Left cardiac atrium (tissue), 4 donors: ENCODE measurements around the gene SH2D3C. TPM values are rescaled to one million over a fixed set of nuclear protein-coding genes. Genes with fewer than 3 reads are reported as not detected.
"Not testable (repeated sequence)": the region's sequence is repeated elsewhere in the genome, so short reads cannot be mapped to it uniquely, and the experiment has no call there.

Experiments used
- ATAC-seq, 2 donors: fragments of 200-7000 bp; cut with Tn5 transposase; one replicate each; pipeline ENCODE4 v1.9.1; 2020; ENCODE audit warnings: mild to moderate bottlenecking in 2 of 2, moderate library complexity in 2 of 2
- DNase-seq: peaks from one replicate; pipeline ENCODE4 v3.0.0-alpha.2; 2020
- intact Hi-C, 2 donors: fragments of 100-400 bp; cut with DNase I; formaldehyde crosslinking; loops; one replicate each; pipeline versions ENCODE4 v1.14.1 to v1.15.1; 2022 to 2023
- total RNA-seq, 2 donors: library from RNA; stranded (reverse); fragmentation: NEBNext Ultra II Directional; extraction: Animal tissue kit (Norgen Biotek cat#: 25700); gene quantifications; one replicate each; pipeline ENCODE4 v1.2.1, GENCODE V29; 2021
- donor health status: DM: no; HTN: yes; CAD: no.
- donor health status: DM: no; HTN: yes; CAD: no; lungs with severe emphysema.
- donor health status: DM: yes; HTN: yes; CAD: no.
- donor health status: Dilated cardiomyopathy.

The SH2D3C gene
- total RNA-seq, 2 donors from 2014 or later: 18.4 to 21.5 TPM

DNA sequence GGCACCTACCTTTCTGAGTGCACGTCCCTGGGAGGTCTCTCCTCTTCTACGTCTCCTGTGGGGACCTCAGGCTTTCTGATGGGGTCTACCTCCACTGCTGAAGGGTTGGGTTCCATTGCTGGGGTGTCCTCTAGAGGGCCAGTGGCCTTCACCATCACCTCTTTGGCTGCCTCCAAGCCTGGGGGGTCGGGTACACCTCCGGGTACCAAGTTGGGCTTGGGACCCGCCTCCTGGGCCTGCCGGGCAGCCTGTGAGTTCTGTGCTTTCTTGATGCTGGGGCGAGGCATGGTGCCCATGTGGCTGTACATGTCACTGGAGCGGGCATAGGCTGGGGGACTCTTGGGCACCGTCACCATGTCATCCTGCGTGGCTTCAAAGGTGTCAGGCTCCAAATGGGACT is 4.5 kb downstream of the SH2D3C start:
- intact Hi-C loops: no loop called here
- ATAC-seq (no peak), DNase-seq (no peak)

DNA sequence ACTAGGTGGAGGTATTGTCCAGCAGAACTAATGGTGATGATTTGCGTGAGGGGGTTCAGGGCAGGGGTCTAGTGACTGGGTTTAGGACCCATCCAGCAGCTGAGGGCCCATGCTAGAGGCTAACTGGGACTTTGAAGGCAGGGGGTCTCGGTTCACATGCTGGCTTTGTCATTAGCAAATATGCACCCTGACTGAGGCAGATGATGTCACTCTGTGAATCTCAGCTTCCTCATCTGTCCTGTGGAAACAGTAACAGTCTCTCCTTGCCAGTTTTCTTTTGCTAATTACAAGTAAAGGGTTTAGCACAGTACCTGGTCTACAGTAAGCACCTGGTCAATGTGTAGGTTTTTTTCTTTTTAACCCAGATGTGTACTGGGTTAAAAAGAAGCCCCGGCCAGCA is 5.2 kb downstream of the SH2D3C start:
- DNase-seq: no peak
- ATAC-seq: no peak
- intact Hi-C loops: no loop called here

DNA sequence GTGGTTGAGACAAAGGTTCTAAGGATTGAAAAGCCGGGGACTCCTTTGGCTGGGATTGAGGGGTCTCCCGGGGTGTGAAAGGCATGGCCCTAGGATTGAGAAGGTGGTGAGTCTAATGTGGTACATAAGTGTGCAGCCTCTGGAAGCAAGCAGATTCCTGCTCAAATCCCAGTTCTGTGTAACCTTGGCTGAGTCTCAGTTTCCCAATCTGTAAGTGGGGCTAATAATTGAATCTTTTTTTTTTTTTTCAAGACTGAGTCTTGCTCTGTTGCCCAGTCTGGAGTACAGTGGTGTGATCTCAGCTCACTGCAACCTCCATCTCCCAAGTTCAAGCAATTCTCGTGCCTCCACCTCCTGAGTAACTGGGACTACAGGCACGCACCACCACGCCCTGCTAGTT is 5.9 kb downstream of the SH2D3C start:
- DNase-seq (no peak), ATAC-seq (no peak)
- intact Hi-C loops: no loop called here

DNA sequence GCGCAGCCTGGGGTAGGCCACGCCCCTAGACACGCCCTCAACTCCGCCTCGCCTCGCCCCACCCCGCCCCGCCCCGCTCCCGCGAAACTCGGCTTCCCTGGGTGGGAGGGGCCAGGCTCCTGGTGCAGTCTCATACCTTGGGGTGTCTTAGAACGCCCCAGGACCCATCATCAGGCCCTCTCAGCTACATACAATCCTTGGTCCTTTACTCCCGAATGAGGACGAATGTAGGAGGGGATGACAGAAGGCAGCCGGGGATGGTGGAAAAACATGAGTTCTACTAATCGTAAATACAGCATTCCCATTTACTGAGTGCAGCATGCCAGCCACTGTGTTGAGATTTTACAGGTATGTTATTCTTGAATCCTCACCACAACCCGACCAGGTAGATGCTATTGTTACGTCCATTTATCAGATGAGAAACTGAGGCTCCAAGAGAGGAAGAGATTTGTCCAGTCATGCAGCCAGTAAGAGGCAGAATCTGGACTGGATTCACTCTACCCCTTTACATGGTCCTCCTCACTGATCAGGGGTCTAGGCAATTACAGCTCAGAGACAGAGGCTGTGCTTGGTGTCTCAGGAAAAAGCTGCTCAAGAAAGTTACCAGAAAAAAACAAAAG is 6.8 kb downstream of the SH2D3C start:
- intact Hi-C loops: no loop called here
- DNase-seq (no peak), ATAC-seq (no peak)

DNA sequence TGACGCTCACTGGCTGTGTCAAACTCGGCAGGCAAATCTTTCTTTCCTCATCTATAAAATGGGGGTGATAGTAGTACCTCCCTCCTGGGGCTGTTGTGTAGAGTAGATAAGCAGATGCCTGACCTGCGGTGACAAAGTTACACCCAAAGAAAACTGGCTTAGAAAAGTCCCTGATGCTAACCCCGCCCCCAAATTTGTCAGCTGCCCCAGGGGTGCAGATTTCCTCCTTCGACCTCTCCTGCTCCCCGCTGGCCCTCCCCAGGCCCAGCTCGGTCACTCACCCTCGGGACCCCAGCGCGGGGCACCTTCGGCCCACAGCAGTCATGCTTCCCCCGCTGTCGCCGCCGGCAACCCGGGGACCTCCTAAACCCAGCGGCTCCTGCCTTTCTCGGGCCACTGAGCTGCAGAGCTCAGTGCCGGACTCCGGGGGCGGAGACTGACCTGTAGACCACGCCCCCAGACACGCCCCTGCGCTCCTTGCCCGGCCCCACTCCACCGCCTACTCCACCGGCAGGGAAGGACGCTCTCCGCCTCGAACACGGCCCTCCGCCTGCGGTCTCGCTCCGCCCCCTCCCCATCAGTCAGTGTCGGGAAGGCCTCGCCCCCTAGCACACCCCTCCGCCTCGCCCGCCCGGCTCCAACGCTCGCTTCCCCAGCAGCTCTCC is 7.4 kb downstream of the SH2D3C start:
- DNase-seq (peak; percentile 99), ATAC-seq (peak; percentile 98)
- intact Hi-C loops: no loop called here

DNA sequence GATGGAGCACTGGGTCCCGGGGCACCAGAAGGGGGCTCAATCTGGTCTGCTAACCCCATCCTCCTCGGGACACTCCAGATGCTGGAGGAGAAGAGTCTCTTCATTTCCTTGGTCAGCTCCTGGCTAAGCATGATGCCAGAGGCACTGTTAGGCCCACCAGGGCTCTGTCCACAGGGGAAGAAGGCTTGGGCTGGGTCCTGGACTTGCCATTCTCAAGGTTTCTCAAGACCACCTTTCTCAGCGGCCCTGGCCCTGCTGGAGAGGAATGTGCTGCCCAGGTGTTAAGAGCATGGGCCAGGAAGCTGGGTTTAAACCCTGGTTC is 7.9 kb downstream of the SH2D3C start:
- DNase-seq: no peak

DNA sequence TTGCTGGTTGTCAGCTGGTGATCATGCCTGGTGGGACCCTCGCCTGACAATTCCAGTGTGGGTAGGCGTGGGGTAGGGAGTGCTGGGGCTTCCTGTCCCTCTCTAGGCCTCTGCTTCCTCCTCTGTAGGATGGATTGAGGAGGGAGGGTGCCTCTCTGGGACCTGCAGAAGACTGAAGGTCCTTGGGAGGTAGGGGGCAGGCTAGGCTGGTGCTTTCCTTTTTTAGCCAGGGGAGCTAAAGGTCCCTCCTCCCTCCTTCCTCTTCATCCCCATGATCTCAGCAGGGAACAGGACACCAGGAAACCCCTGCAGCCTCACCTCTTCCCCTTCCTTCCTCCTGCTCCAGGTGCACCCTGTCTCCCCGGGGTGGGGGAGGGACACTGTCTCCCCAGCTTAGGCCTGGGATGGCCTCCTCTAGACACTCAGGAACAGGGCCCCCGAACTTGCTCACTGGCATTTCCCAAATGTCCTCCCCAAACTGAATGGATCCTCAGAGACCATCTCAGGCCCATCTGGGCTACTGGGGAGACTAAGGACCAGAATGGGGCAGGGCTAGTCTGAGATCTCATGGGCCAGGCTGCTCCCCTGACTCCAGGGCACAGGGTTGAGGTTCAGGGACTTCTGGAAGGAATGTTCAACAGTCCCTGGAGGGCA is 8.4 kb downstream of the SH2D3C start:
- intact Hi-C loops: no loop called here
- ATAC-seq (no peak), DNase-seq (no peak)

More for the DNA sequence above, 7.9 kb downstream of the SH2D3C start:
- ATAC-seq: no peak
- intact Hi-C loops: no loop called here

DNA sequence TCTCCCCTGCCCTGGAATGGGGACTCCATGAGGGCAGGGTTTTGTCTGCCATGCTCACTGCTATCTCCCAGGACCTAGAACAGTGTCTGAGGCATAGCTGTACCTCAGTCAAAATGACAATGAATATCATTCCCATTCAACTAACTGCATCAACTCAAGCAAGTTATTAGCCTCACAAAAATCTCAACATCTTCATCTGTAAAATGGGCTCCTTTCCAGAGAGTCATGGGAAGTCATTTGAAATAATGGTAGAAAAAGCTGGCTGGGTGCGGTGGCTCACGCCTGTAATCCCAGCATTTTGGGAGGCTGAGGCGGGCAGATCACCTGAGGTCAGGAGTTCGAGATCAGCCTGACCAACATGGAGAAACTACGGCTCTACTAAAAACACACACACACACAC is 9.4 kb downstream of the SH2D3C start:
- intact Hi-C loops: no loop called here
- DNase-seq (no peak), ATAC-seq (no peak)

DNA sequence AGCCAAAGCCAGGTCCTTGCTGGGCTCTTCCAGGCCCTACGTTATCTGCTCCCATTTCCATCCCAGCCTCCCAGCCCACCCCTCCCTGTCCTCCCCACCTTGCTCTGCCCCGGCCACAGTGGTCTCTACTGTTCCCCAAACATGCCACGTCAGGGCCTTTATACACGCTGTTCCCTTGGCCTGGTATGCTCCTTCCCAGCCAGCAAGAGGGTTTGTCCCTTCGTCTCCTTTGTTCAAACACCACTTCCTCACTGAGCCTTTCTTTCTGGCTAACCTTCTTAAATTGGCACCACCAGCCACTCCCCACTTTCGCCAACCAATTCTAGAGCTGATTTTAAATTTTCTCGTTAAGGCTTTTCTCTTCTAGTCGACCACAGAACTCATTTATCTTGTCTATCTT is 9.8 kb downstream of the SH2D3C start:
- no peak for ATAC-seq
- no peak for DNase-seq
- intact Hi-C loops: no loop called here

DNA sequence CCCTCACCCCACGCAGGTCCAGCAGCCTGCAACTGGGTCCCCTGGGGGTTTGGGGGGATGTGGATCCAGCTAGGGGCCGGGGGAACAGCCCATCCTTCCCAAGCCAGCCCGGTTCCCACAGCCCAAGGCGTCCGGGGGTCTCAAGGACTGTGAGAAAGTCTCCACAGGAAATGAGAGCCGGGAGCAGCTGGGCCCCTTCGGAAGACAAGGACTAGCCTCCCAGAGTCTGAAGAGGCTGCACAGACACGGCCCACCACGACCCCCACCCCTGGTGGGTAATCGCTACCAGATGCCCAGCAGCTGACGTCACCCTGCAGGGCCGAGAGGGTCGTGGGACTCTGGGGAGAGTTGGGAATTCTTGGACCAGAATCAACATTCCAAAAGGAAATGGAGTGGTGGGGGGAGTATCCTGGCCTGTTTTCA is 10.5 kb downstream of the SH2D3C start:
- ATAC-seq: no peak
- intact Hi-C loops: no loop called here
- DNase-seq: no peak

DNA sequence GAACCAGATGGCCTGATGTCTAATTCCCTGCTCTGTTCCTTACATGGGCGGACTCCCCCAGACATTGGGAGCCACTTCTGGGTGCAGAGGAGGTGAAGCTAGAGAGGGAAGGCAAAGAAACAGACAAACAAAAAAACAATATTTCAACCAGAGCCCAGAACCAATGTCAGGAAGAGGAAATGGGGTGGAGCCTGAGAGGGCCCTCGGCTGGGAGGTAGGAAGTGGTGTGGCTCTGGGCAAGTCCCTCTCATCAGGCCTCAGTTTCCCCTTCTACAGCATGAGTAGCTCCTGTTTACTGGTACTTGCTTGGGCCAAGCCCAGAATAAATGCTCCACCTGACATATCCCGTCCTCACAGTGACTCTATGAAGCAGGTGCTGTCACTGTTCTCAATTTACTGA is 11.1 kb downstream of the SH2D3C start:
- intact Hi-C loops: no loop called here
- no peak for DNase-seq
- ATAC-seq: no peak

DNA sequence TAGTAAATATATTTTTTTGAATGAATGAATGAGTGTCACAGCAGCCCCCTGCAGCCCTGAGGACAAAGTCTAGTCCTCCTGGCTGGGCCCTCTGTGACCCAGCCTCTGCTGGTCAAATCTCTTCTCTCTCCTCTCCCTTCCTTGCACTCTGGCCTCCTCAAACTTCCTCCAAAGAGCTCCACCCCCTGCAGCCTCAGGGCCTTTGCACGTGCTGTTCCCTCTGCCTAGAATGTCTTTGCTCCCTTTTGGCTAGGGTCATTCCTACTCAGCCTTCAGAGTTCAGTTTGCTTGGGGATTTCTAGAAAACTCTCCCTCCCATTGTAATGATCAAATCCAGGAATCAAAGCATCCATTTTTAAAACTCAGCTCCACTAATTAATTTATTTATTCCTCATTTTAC is 13.0 kb downstream of the SH2D3C start:
- no peak for DNase-seq
- intact Hi-C loops: no loop called here
- ATAC-seq: no peak

DNA sequence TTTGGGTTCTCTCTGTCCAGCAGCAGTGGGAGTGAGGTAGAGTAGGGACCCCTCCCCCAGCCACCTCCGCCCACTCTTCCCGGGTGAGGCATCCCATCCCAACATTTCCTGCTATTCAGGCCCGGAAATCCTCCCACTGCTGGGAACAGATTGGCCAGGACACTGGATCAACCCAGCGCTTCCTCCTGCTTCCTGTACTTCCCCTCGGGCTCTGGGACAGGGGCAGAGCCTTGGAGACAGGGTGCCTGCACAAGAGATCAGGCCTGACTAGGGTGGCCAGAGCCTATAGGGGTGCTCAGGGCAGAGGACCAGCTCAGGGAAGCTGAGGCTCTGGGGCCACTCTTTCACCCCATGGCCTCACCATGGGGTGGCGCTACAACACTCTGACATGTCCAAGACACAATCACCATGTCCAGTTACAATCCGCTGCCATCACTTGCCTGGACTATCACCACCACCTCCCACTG is 14.5 kb downstream of the SH2D3C start:
- intact Hi-C loops: no loop called here
- DNase-seq (peak; percentile 80), ATAC-seq (peak; percentile 65 to 71)

DNA sequence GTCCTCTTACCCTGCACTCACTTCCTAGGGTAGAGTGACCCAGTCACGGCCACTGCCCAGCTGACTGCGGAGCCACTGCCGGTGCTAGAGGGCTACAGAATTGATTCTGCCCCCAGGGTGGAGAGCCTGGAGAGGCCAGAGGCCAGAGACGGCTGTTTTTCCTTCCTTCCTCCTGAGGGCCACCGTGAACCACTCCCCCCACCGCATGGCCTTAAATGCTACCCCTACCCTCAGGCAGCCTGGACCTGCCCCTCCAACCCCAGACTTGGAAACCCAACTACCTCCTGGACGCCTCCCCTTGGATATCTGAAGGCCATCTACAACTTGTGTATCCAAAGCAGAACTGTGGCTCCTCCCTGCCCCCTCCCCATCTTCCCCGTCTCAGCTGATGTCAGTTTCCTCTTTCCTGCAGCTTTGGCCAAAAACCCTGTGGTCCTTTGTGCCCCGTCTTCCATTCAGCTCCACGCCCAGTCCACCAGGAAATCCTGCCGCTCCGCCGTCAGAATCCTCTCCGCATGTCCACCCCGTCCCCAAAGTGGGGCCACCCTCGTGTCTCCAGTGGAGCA is 16.3 kb downstream of the SH2D3C start:
- intact Hi-C loops: no loop called here
- peak; percentile 84 for DNase-seq
- peak; percentile 72 to 78 for ATAC-seq

DNA sequence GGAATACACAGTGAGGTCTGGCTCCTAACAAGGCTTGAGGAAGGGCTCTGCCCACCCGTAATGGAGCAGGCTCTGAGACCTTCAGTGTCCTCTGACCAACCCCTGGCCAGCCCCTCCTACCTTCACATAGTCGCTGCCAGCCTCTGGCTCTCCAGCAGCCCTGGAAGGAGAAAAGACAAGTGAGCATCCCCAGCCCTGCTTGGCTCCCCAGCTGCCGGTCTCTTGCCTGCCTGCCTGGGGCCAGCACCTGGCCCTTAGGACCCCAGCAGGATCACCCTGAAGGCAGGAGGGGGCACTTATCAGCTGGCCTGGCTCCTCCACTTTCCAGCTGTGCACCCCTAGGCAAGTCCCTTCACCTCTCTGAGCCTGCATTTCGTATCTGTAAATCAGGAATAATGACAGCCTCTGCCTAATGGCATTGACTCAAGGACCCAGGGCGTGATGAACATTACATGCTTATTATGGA is 16.9 kb downstream of the SH2D3C start:
- intact Hi-C loops: no loop called here
- no peak for DNase-seq
- ATAC-seq: peak in 1 of 2 donors; percentile 16

DNA sequence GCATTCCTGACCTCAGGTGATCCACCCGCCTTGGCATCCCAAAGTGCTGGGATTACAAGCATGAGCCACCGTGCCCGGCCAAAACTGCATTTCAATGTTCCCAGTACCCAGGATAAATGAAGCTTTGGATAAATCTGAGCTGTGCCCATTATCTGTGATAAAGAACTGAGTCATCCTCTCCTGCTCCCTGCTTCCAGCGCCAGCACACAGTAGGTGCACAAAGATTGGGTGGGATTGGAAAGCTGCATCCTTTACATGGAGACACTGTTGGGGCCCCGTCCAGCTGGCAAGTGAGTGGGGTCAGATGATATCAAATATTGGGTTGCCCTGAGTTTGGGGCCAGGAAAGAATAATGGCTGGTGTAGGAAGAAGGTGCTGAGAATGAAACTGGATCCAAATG is 17.4 kb downstream of the SH2D3C start:
- no peak for ATAC-seq
- intact Hi-C loops: no loop called here
- no peak for DNase-seq

DNA sequence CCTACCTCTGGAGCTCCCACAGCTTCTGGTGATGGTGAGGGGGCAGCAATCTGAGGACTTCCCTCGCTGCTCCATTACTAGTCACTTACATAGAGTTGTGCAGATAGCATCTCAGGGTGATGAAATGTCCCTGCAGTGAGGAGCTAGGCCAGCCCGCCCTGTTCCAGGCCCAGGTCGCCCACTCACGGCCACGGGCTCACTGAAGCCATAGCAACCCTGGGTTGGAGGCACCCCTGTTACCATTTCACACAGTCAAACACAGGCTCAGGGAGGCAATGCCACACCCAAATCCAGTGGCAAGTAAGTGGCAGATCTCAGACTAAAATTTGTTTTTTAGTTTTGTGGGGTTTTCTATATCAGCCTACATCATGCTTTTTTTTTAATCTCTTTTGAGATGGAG is 19.6 kb downstream of the SH2D3C start:
- intact Hi-C loops: no loop called here
- no peak for DNase-seq
- ATAC-seq: no peak

DNA sequence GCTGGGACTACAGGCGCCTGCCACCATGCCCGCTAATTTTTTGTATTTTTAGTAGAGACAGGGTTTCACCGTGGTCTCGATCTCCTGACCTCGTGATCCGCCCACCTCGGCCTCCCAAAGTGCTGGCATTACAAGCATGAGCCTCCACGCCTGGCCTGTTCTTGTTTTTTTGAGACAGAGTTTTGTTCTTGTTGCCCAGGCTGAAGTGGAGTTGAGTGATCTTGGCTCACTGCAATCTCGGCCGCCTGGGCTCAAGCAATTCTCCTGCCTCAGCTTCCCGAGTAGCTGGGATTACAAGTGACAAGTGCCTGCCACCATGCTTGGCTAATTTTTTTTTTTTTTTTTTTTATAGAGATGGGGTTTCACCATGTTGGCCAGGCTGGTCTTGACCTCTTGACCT is 21.7 kb downstream of the SH2D3C start:
- ATAC-seq, intact Hi-C loops, DNase-seq: not testable (repeated sequence)

DNA sequence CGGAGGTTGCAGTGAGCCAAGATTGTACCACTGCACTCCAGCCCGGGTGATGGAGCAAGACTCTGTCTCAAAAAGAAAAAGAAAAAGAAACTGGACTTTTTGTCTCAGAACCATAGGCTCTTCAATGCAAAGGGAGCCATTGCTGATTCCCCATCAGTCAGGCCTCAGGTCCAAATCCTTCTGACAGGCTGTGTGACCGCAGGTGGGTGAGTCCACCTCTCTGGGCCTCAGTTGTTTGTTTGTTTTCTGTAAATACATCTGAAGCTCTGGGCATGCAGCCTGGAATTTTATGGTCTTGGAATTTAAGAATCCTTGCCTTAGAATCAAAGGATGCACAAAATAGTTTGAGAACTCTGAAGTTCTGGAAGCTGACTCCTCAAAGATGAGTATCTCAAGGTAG is 22.2 kb downstream of the SH2D3C start:
- DNase-seq (no peak), ATAC-seq (no peak)
- intact Hi-C loops: no loop called here
